WTC11 (cell line): ENCODE results near the gene PLEKHH1. TPM values are rescaled to one million over a fixed set of nuclear protein-coding genes. Genes with fewer than 3 reads are reported as not detected.

Experiments
- AFF4 ChIP-seq: sonication (generic); formaldehyde crosslinking; IDR thresholded peaks from 2 replicates; pipeline ENCODE4 v1.8.1; 2023; ENCODE audit warnings: mild to moderate bottlenecking, missing genetic modification reagents, borderline replicate concordance
- CBFB ChIP-seq: sonication (generic); formaldehyde crosslinking; IDR thresholded peaks from 2 replicates; pipeline ENCODE4 v1.8.1; 2022; ENCODE audit warnings: mild to moderate bottlenecking, low read depth, missing genetic modification reagents
- ESRRA ChIP-seq: sonication (generic); formaldehyde crosslinking; IDR thresholded peaks from 2 replicates; pipeline ENCODE4 v1.8.1; 2022; ENCODE audit warnings: mild to moderate bottlenecking, missing genetic modification reagents, borderline replicate concordance
- ETV6 ChIP-seq: sonication (generic); formaldehyde crosslinking; IDR thresholded peaks from 2 replicates; pipeline ENCODE4 v1.8.1; 2022; ENCODE audit warnings: mild to moderate bottlenecking, missing genetic modification reagents
- FOXP1 ChIP-seq: sonication (generic); formaldehyde crosslinking; IDR thresholded peaks from 2 replicates; pipeline ENCODE4 v1.8.0; 2022; ENCODE audit warnings: missing genetic modification reagents, mild to moderate bottlenecking, moderate library complexity, borderline replicate concordance
- IRF1 ChIP-seq: sonication (generic); formaldehyde crosslinking; IDR thresholded peaks from 2 replicates; pipeline ENCODE4 v1.8.0; 2023; ENCODE audit warnings: missing genetic modification reagents
- JUN ChIP-seq: sonication (generic); formaldehyde crosslinking; IDR thresholded peaks from 2 replicates; pipeline ENCODE4 v1.8.0; 2023; ENCODE audit warnings: mild to moderate bottlenecking, missing genetic modification reagents
- KAT7 ChIP-seq: sonication (generic); formaldehyde crosslinking; IDR thresholded peaks from 2 replicates; pipeline ENCODE4 v1.8.1; 2023; ENCODE audit warnings: missing genetic modification reagents, mild to moderate bottlenecking, borderline replicate concordance
- NR2C2 ChIP-seq: sonication (generic); formaldehyde crosslinking; IDR thresholded peaks from 2 replicates; pipeline ENCODE4 v1.8.0; 2022; ENCODE audit warnings: mild to moderate bottlenecking, missing genetic modification reagents
- PRRX2 ChIP-seq: fragments of 250-450 bp; sonication (Bioruptor Pico); IDR thresholded peaks from 2 replicates; pipeline ENCODE4 v1.8.0; 2021; ENCODE audit warnings: mild to moderate bottlenecking
- SMAD4 ChIP-seq: sonication (generic); formaldehyde crosslinking; IDR thresholded peaks from 2 replicates; pipeline ENCODE4 v1.8.0; 2022; ENCODE audit warnings: mild to moderate bottlenecking, missing genetic modification reagents
- STAT6 ChIP-seq: sonication (generic); formaldehyde crosslinking; conservative IDR thresholded peaks from 2 replicates; pipeline ENCODE4 v1.8.1; 2023; ENCODE audit warnings: mild to moderate bottlenecking, low read depth, missing genetic modification reagents, moderate library complexity
- ZMAT4 ChIP-seq: fragments of 250-450 bp; sonication (Bioruptor Pico); IDR thresholded peaks from 2 replicates; pipeline ENCODE4 v1.9.0; 2021; ENCODE audit warnings: mild to moderate bottlenecking
- ZNF121 ChIP-seq: sonication (generic); formaldehyde crosslinking; IDR thresholded peaks from 2 replicates; pipeline ENCODE4 v1.8.0; 2023; ENCODE audit warnings: missing genetic modification reagents
- ZNF232 ChIP-seq: sonication (generic); formaldehyde crosslinking; IDR thresholded peaks from 2 replicates; pipeline ENCODE4 v1.8.0; 2022; ENCODE audit warnings: mild to moderate bottlenecking, missing genetic modification reagents
- ZNF263 ChIP-seq: sonication (generic); formaldehyde crosslinking; IDR thresholded peaks from 2 replicates; pipeline ENCODE4 v1.8.1; 2022; ENCODE audit warnings: low read depth, mild to moderate bottlenecking, moderate library complexity, missing genetic modification reagents
- ZNF396 ChIP-seq: fragments of 250-450 bp; sonication (Bioruptor Pico); IDR thresholded peaks from 2 replicates; pipeline ENCODE4 v1.8.0; 2021; ENCODE audit warnings: mild to moderate bottlenecking, moderate library complexity, borderline replicate concordance
- total RNA-seq: library from RNA; stranded (reverse); gene quantifications from 3 replicates; pipeline ENCODE4 v1.2.3, GENCODE V29; 2021
- TF ChIP-seq, protein P1 (sequence below): fragments of 250-450 bp; sonication (Bioruptor Pico); IDR thresholded peaks from 2 replicates; pipeline ENCODE4 v1.9.0; 2021; ENCODE audit warnings: mild to moderate bottlenecking, borderline replicate concordance
- TF ChIP-seq, protein P2 (sequence below): sonication (generic); formaldehyde crosslinking; IDR thresholded peaks from 2 replicates; pipeline ENCODE4 v1.8.1; 2023; ENCODE audit warnings: mild to moderate bottlenecking, missing genetic modification reagents, moderate library complexity
- TF ChIP-seq, protein P3 (sequence below): sonication (generic); formaldehyde crosslinking; IDR thresholded peaks from 2 replicates; pipeline ENCODE4 v1.8.0; 2023; ENCODE audit warnings: mild to moderate bottlenecking, missing genetic modification reagents
- TF ChIP-seq, protein P4 (sequence below): sonication (generic); formaldehyde crosslinking; IDR thresholded peaks from 2 replicates; pipeline ENCODE4 v1.8.1; 2023; ENCODE audit warnings: mild to moderate bottlenecking, missing genetic modification reagents, moderate library complexity

Gene PLEKHH1
- total RNA-seq, 1 experiment from 2014 or later = 48.3 TPM

DNA sequence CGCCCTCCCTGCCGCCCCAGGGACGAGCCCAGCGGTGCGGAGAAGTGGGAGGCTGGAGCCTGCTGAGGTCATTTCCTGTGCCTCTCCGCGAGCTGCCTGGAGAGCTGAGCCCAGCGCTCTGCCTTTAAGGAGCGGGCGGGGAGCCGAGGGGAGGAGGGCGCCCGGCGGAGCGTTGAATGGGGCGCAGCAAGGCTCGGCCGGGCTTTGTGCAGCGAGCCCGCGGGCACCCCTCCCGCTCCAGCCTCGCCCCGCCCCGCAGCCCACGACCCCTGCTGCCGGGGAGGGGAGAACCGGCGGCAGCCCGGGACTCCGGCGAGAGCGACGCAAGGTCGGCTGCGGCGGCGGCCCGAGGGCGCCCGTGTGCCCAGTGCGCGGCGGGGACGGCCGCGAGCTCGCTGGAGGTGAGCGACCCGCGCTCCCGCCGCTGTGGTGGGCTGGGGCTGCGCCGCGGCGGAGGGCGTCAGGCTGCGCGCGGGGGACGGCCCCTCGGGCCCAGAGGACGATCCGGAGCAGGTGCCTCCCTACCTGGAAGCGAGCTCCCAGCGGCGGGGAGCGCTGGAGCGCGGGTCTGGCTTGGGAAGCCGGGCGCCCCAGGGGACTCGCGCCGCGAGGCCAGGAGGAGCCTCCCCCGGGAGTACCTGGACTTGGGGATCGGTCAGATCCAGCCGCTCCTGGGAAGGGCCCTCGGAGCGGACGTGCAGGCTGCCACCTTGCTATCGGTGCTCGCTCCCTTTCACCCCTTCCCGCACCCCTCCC, at the start of gene PLEKHH1 (continued):
- TF ChIP-seq STAT6 (CRISPR knock-in tag) (no peak), ESRRA (CRISPR knock-in tag) (no peak), AFF4 (CRISPR knock-in tag) (0 out of 2 replicates have a peak, but pooled peaks have one; percentile 32), JUN (CRISPR knock-in tag) (no peak), FOXP1 (CRISPR knock-in tag) (0 out of 2 replicates have a peak, but pooled peaks have one; percentile 47), NR2C2 (CRISPR knock-in tag) (no peak), ZNF232 (no peak; the same call in 1 of the 2 replicates), PRRX2 (CRISPR knock-in tag) (no peak), ZNF396 (CRISPR knock-in tag) (no peak), ZNF263 (CRISPR knock-in tag) (peak; percentile 63), ZNF121 (CRISPR knock-in tag) (no peak), IRF1 (no peak), CBFB (CRISPR knock-in tag) (no peak), SMAD4 (no peak), ZMAT4 (CRISPR knock-in tag) (no peak), KAT7 (CRISPR knock-in tag) (no peak), ETV6 (peak; percentile 27; the same call in 1 of the 2 replicates)
- TF ChIP-seq, protein P1, sequence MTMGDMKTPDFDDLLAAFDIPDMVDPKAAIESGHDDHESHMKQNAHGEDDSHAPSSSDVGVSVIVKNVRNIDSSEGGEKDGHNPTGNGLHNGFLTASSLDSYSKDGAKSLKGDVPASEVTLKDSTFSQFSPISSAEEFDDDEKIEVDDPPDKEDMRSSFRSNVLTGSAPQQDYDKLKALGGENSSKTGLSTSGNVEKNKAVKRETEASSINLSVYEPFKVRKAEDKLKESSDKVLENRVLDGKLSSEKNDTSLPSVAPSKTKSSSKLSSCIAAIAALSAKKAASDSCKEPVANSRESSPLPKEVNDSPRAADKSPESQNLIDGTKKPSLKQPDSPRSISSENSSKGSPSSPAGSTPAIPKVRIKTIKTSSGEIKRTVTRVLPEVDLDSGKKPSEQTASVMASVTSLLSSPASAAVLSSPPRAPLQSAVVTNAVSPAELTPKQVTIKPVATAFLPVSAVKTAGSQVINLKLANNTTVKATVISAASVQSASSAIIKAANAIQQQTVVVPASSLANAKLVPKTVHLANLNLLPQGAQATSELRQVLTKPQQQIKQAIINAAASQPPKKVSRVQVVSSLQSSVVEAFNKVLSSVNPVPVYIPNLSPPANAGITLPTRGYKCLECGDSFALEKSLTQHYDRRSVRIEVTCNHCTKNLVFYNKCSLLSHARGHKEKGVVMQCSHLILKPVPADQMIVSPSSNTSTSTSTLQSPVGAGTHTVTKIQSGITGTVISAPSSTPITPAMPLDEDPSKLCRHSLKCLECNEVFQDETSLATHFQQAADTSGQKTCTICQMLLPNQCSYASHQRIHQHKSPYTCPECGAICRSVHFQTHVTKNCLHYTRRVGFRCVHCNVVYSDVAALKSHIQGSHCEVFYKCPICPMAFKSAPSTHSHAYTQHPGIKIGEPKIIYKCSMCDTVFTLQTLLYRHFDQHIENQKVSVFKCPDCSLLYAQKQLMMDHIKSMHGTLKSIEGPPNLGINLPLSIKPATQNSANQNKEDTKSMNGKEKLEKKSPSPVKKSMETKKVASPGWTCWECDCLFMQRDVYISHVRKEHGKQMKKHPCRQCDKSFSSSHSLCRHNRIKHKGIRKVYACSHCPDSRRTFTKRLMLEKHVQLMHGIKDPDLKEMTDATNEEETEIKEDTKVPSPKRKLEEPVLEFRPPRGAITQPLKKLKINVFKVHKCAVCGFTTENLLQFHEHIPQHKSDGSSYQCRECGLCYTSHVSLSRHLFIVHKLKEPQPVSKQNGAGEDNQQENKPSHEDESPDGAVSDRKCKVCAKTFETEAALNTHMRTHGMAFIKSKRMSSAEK (CRISPR knock-in tag) = no peak
- TF ChIP-seq, protein P2, sequence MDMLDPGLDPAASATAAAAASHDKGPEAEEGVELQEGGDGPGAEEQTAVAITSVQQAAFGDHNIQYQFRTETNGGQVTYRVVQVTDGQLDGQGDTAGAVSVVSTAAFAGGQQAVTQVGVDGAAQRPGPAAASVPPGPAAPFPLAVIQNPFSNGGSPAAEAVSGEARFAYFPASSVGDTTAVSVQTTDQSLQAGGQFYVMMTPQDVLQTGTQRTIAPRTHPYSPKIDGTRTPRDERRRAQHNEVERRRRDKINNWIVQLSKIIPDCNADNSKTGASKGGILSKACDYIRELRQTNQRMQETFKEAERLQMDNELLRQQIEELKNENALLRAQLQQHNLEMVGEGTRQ (CRISPR knock-in tag) = no peak
- TF ChIP-seq, protein P3, sequence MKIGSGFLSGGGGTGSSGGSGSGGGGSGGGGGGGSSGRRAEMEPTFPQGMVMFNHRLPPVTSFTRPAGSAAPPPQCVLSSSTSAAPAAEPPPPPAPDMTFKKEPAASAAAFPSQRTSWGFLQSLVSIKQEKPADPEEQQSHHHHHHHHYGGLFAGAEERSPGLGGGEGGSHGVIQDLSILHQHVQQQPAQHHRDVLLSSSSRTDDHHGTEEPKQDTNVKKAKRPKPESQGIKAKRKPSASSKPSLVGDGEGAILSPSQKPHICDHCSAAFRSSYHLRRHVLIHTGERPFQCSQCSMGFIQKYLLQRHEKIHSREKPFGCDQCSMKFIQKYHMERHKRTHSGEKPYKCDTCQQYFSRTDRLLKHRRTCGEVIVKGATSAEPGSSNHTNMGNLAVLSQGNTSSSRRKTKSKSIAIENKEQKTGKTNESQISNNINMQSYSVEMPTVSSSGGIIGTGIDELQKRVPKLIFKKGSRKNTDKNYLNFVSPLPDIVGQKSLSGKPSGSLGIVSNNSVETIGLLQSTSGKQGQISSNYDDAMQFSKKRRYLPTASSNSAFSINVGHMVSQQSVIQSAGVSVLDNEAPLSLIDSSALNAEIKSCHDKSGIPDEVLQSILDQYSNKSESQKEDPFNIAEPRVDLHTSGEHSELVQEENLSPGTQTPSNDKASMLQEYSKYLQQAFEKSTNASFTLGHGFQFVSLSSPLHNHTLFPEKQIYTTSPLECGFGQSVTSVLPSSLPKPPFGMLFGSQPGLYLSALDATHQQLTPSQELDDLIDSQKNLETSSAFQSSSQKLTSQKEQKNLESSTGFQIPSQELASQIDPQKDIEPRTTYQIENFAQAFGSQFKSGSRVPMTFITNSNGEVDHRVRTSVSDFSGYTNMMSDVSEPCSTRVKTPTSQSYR (CRISPR knock-in tag) = no peak
- TF ChIP-seq, protein P4, sequence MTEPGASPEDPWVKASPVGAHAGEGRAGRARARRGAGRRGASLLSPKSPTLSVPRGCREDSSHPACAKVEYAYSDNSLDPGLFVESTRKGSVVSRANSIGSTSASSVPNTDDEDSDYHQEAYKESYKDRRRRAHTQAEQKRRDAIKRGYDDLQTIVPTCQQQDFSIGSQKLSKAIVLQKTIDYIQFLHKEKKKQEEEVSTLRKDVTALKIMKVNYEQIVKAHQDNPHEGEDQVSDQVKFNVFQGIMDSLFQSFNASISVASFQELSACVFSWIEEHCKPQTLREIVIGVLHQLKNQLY = no peak
